NOMO-1 treated with dmso at 0.1 percent for 144 hours (cell line): ENCODE data around the gene C2CD2.
"Not testable (repeated sequence)": the region's sequence is repeated elsewhere in the genome, so short reads cannot be mapped to it uniquely, and the experiment has no call there.

Experiments
- DNase-seq: peaks from one replicate; lab custom pipeline; 2025; ENCODE audit not compliant: unreplicated experiment; lab: John Stamatoyannopoulos, UW

The C2CD2 gene

DNA sequence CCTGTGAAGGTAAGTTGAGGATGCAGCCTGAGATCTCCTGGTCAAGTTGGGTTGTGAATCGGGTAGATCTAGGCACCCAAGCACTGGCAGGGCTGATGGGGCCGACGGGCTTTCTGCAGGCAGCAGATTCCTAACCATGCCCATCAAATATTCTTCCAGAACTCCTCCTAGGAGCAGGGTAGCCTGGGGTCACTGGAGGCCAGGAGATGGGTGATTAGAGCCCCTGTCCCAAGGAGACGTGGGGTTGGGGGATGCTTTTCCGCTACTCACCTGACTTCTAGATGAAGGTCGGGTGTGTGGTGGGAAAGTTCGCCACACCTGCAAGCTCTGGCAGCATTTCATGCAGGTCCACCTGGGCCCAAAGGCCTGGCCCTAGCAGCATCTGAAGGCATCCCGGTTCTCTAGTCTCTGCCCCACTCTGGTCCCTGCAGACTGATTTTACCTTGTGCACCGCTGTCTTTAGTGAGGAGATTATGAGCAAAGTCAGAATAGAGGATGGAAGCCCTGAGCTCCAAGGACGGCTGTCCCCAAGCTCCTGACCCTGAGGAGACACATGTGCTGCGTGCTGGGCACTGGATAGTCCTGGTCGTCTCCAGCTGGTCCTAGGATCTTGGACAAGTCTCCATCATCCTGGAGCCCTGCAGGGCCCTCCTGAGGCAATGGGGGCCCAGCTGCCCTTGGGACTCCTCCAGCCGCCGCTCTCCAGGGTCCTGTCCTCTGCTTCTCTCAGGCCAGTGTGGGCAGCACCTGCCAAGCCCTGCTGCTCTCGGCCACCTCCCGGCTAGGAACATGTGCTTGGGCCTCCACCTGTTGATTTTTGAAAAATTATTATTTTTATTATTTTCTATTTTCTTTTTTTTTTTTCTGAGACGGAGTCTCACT is 21.8 kb upstream of the C2CD2 start:
- no peak for DNase-seq

- DNase-seq = no peak
Measured at GRCh38 chr21:41974752-41975053, 20.9 kb upstream of the C2CD2 start.

- peak; percentile 34 for DNase-seq
Measured at GRCh38 chr21:41973861-41974751, 20.3 kb upstream of the C2CD2 start.

DNA sequence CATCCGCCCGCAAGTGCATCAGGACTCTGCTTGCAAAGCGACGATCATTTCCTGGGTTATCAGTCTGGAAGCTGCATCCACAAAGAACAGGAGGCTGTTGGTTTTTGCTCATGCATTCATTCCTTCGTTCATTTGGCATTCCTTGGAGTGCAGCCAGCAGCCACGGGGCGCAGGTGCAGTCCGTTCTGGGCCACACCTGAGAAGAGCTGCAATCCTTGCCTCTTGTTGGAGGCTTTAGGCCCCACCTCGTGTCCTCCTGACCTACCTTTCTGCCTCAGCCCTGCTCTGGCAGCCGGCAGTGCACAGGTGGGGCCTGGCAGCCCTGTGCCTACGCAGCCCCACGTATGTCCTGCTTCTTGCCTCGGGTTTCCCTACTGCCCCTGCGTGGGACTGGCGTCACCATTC is 19.6 kb upstream of the C2CD2 start:
- DNase-seq = no peak

- DNase-seq = no peak
Measured at GRCh38 chr21:41972511-41973205, 18.8 kb upstream of the C2CD2 start.

GRCh38 chr21:41971891-41972290 is 18.1 kb upstream of the C2CD2 start:
- no peak for DNase-seq

GRCh38 chr21:41970751-41971653 is 17.2 kb upstream of the C2CD2 start:
- no peak for DNase-seq

DNA sequence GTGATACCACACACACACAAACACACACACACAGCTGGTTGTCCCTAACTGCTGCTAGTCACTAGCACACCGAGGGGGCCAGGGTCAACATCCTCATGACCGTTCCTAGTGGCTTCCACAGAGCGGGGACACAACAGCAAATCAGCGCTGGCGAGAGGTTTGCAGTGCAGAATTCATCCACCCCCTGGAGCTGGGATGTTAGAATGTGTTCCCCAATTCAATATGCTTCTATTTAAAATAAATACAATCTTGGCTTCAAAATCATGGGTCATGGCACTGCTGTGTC is 16.2 kb upstream of the C2CD2 start:
- no peak for DNase-seq

- no peak for DNase-seq
Measured at GRCh38 chr21:41967708-41968107, 13.9 kb upstream of the C2CD2 start.

GRCh38 chr21:41966872-41967621 is 13.2 kb upstream of the C2CD2 start:
- no peak for DNase-seq

DNA sequence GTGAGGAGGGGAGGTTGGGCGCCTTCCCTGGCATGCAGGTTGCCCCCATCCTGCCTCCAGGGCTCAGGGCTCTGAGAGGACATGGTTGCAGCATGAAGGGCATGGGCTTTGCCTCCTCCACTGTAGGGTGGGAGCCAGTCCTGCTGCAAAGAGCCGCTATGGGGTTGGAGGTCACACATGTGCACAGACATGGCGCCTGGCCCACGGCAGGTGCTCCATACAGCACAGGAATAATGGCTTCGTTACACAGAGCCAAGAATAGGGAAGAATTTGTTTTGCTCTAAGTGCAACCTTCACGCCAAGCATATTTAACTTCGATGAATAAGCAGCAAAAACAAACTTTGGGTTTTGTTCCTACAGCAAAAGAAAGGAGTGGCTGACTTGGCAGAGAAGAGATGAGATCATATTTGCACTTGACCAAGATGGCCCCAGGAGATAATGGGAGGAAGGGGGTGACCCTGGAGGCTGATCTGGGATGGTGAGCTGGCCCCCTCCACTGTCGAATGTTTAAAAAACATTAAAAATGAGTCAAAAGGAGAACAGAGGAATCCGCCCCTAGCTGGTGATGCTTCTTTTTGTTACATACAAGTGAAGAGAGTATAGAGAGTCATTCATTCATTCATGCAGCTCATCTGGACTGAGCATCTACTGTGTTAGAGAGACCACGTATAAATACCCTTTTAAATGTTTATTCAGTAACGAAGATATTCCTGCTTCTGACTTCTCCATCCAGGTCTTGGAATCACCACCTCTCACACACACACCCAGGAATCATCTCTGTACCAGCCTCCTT is 12.4 kb upstream of the C2CD2 start:
- DNase-seq = no peak

GRCh38 chr21:41965461-41966013 is 11.7 kb upstream of the C2CD2 start:
- DNase-seq = no peak

DNA sequence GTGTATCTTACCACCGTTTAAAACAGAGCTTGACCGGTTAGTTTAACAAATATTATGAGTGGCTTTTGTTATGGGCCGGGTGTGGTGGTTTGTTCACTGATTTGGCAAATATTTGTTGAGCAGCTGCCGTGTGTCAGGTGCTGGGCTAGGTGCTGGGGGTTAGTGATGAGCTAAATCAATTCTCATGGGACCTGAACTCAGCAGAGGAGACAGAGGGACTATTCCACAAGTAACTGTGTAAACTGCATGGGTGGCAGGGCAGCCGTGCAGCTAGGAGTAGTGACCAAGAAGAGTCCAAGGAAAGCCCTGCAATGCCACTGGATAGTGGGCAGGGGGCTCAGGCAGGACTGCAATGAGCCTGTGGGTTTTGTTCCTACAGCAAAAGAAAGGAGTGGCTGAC is 11.2 kb upstream of the C2CD2 start:
- no peak for DNase-seq

GRCh38 chr21:41964171-41964570 is 10.4 kb upstream of the C2CD2 start:
- no peak for DNase-seq

GRCh38 chr21:41962425-41962966 is 8.7 kb upstream of the C2CD2 start:
- no peak for DNase-seq

DNA sequence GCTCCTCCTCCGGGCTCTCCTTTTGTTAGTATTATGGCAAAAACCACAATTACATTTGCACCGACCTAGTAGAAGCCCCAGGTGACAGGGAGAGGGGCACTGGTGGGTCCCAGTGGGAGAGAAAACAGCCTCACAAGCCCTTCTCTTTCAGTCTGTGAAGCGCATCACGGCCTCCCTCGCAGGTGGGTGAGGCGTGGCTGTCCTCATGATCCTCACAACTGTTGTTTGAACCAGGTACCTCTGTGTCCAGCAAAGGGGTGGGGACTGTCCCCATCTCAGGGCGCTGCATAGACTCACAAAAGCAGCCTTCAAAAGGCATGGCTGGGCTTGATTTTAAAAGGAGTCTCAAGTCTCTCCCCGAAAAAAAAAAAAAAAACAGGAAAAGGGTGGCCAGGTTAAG is 7.9 kb upstream of the C2CD2 start:
- DNase-seq = no peak

DNA sequence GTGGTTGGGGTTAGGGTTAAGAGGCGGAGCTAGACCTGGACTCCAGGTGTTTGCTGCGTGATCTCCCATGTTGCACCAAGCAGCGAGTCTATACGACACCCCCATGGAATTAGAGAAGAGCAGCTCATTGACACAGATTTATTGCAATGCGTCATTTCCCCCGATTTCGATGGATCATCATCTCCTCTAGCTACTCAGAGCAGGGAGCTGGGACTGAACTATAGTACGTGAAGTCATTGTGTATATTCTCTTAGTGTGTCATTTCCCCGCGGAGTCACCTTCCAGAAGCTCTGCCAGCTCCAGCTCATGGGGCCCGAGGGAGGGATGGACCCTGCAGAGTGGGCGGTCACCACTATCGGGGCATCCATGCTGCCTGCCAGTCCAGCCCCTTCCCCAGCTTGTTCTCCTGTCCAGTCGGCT is 7.5 kb upstream of the C2CD2 start:
- no peak for DNase-seq

DNA sequence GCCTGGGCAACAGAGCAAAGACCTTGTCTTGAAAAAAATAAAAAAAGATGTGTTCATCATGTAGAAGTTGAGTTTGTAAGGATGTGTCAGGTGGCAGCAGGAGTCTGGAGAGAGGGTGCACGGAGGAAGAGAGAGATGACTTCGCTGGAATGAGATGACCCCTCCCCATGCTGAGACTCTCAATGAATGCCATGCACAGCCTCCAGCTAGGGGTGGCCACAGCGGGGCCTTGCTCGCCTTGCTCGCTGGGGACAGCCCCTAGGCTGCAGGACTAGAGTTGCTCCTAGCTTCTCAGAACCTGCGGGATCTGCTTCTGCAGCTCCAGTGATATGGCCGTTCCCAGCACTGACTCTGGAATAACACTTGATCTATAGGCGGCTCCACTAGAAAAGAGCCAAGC is 6.6 kb upstream of the C2CD2 start:
- DNase-seq = no peak

- DNase-seq = not testable (repeated sequence)
Measured at GRCh38 chr21:41959697-41960096, 5.9 kb upstream of the C2CD2 start.
